ENCODE measurements around the gene CLCN1.

The CLCN1 gene

GRCh38 chr7:143351574-143351973, 35.7 kb downstream of the CLCN1 start:
- DNase-seq (ENCODE audit: low read depth in 2 of 2), result no peak
- no peak overlapping the region for H3K4me3 ChIP-seq (replicated peaks in 1 of 2; ENCODE audit: low read depth in 2 of 2, low read length in 2 of 2)
- no peak for TF ChIP-seq CTCF (IDR thresholded peaks at IDR 0.05; ENCODE audit: low read depth, low read length)

GRCh38 chr7:143352531-143353002, 36.7 kb downstream of the CLCN1 start:
- no peak overlapping the region for H3K4me3 ChIP-seq (replicated peaks in 1 of 2; ENCODE audit: low read depth in 2 of 2, low read length in 2 of 2)
- no peak for TF ChIP-seq CTCF (IDR thresholded peaks at IDR 0.05; ENCODE audit: low read depth, low read length)
- no peak for DNase-seq (ENCODE audit: low read depth in 2 of 2)

- H3K4me3 ChIP-seq (replicated peaks in 1 of 2; ENCODE audit: low read depth in 2 of 2, low read length in 2 of 2), result no peak overlapping the region
- DNase-seq (ENCODE audit: low read depth in 2 of 2), result no peak
- no peak for TF ChIP-seq CTCF (IDR thresholded peaks at IDR 0.05; ENCODE audit: low read depth, low read length)
Measured at GRCh38 chr7:143354376-143354775, 38.5 kb downstream of the CLCN1 start.

GRCh38 chr7:143354965-143355364, 39.1 kb downstream of the CLCN1 start:
- TF ChIP-seq CTCF (IDR thresholded peaks at IDR 0.05; ENCODE audit: low read depth, low read length), result no peak
- H3K4me3 ChIP-seq (replicated peaks in 1 of 2; ENCODE audit: low read depth in 2 of 2, low read length in 2 of 2), result no peak overlapping the region
- DNase-seq (ENCODE audit: low read depth in 2 of 2), result no peak

- DNase-seq (ENCODE audit: low read depth in 2 of 2), result no peak
- no peak for TF ChIP-seq CTCF (IDR thresholded peaks at IDR 0.05; ENCODE audit: low read depth, low read length)
- H3K4me3 ChIP-seq (replicated peaks in 1 of 2; ENCODE audit: low read depth in 2 of 2, low read length in 2 of 2), result no peak overlapping the region
Measured at GRCh38 chr7:143355450-143356385, 39.8 kb downstream of the CLCN1 start.

- no peak for TF ChIP-seq CTCF (IDR thresholded peaks at IDR 0.05; ENCODE audit: low read depth, low read length)
- DNase-seq (ENCODE audit: low read depth in 2 of 2), result no peak
- no peak overlapping the region for H3K4me3 ChIP-seq (replicated peaks in 1 of 2; ENCODE audit: low read depth in 2 of 2, low read length in 2 of 2)
Measured at GRCh38 chr7:143356414-143357050, 40.6 kb downstream of the CLCN1 start.
